Measurements from ENCODE around the gene ADAMTS10. TPM values are rescaled to one million over a fixed set of nuclear protein-coding genes. Genes with fewer than 3 reads are reported as not detected.

ADAMTS10 gene
- total RNA-seq, 1 donor from 2014 or later, result 58.7 TPM

DNA sequence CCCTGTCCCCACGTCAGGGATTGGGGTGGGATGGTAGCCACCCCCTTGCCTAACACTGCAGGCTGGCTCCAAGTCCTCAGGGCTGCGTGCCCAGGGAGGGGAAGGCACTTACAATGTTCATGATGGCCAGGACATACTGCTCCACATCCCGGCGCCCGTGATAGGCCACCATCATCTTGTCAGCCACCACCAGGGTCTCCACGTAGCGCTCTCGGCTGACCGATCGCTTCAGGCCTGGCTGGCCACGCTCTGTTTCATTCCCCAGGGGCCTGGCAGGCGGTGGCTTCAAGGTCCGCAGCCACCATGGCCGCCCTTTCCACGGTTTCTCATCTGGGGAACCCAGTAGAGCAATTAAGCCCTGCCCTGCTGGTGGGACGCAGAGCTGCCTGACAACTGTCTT is 9.7 kb downstream of the ADAMTS10 start:
- Mint-ChIP-seq H3K4me3 (ENCODE audit: unreplicated experiment) (no peak overlapping the region), H3K4me1 (ENCODE audit: unreplicated experiment) (no peaks in the 10 kb centered on the region), H3K27me3 (ENCODE audit: unreplicated experiment) (peaks cover 6% of the 10 kb centered on the region), H3K27ac (ENCODE audit: unreplicated experiment) (no peak overlapping the region), H3K36me3 (ENCODE audit: low read depth, unreplicated experiment) (peaks cover 45% of the 10 kb centered on the region), H3K9me3 (ENCODE audit: unreplicated experiment) (no peaks in the 10 kb centered on the region)
- TF ChIP-seq, protein P1, sequence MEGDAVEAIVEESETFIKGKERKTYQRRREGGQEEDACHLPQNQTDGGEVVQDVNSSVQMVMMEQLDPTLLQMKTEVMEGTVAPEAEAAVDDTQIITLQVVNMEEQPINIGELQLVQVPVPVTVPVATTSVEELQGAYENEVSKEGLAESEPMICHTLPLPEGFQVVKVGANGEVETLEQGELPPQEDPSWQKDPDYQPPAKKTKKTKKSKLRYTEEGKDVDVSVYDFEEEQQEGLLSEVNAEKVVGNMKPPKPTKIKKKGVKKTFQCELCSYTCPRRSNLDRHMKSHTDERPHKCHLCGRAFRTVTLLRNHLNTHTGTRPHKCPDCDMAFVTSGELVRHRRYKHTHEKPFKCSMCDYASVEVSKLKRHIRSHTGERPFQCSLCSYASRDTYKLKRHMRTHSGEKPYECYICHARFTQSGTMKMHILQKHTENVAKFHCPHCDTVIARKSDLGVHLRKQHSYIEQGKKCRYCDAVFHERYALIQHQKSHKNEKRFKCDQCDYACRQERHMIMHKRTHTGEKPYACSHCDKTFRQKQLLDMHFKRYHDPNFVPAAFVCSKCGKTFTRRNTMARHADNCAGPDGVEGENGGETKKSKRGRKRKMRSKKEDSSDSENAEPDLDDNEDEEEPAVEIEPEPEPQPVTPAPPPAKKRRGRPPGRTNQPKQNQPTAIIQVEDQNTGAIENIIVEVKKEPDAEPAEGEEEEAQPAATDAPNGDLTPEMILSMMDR (IDR thresholded peaks at IDR 0.05; ENCODE audit: unreplicated experiment), result no peak
- no peak for DNase-seq (ENCODE audit: low spot score)

DNA sequence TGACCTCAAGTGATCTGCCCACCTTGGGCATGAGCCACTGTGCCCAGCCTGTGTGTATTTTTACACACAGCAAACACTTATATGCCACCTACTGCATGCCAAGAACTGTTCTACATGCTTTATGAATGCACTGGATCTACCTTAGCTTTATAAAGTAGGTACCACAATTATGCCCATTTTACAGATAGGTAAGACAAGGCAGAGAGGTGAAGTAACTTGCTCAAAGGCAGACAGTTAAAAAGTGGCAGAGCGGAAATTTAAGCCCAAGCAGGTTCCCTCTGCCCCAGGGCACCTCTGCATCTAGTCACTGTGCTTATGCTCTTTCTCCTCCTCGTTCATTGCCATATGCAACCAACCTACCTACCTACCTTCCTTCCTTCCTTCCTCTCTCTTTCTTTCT is 10.5 kb downstream of the ADAMTS10 start:
- Mint-ChIP-seq H3K36me3 (ENCODE audit: low read depth, unreplicated experiment) (peaks cover 48% of the 10 kb centered on the region), H3K4me3 (ENCODE audit: unreplicated experiment) (no peak overlapping the region), H3K4me1 (ENCODE audit: unreplicated experiment) (peaks cover 2% of the 10 kb centered on the region), H3K9me3 (ENCODE audit: unreplicated experiment) (no peaks in the 10 kb centered on the region), H3K27me3 (ENCODE audit: unreplicated experiment) (peaks cover 6% of the 10 kb centered on the region), H3K27ac (ENCODE audit: unreplicated experiment) (no peak overlapping the region)
- no peak for DNase-seq (ENCODE audit: low spot score)
- TF ChIP-seq, protein P1 (IDR thresholded peaks at IDR 0.05; ENCODE audit: unreplicated experiment), result no peak

DNA sequence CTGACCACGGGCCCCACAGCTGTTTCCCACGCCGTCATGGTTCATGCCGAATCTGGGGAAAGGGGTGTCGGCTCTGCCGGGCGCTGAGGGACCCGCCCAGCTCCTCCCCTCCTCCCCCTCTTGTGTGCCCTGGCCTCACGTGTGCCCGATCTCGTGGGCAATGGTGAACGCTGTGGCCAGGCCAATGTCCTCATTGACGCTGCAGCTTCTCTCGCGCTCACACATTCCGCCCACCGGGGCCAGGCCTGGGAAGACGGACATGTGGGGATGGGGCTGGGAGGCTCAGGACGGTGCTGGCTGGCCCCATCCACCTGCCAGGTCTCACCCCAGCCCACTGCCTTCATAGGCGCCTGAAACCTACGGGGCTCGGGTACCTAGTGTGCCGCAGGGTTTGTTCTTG is 14.3 kb downstream of the ADAMTS10 start:
- H3K36me3 Mint-ChIP-seq (ENCODE audit: low read depth, unreplicated experiment), result peaks cover 40% of the 10 kb centered on the region
- H3K4me3 Mint-ChIP-seq (ENCODE audit: unreplicated experiment), result no peak overlapping the region
- H3K27me3 Mint-ChIP-seq (ENCODE audit: unreplicated experiment), result peaks cover 15% of the 10 kb centered on the region
- H3K4me1 Mint-ChIP-seq (ENCODE audit: unreplicated experiment), result peaks cover 16% of the 10 kb centered on the region
- DNase-seq (ENCODE audit: low spot score), result no peak
- no peak overlapping the region for H3K27ac Mint-ChIP-seq (ENCODE audit: unreplicated experiment)
- TF ChIP-seq, protein P1 (IDR thresholded peaks at IDR 0.05; ENCODE audit: unreplicated experiment), result no peak
- H3K9me3 Mint-ChIP-seq (ENCODE audit: unreplicated experiment), result peaks cover 8% of the 10 kb centered on the region

DNA sequence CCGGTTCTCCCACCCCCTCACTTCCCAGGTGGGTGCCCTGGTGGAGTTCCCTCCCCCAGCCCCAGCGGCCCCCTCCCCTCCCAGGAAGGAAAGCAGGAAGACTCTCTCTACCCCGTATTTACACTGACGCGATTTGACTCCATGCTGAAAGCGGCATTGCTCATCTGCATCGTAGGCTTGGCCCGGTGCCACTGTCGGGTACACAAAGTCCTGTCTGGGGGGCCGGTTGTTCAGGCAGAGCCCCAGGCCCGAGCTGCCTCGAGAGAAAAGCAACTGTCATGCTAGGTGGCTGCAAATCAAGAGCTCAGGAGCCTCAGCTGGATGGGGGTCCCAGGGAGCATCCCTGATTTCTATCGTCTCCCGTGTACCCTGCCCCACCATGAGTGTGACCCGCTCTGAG is 14.9 kb downstream of the ADAMTS10 start:
- peaks cover 16% of the 10 kb centered on the region for H3K4me1 Mint-ChIP-seq (ENCODE audit: unreplicated experiment)
- DNase-seq (ENCODE audit: low spot score), result no peak
- H3K27me3 Mint-ChIP-seq (ENCODE audit: unreplicated experiment), result peaks cover 15% of the 10 kb centered on the region
- TF ChIP-seq, protein P1 (IDR thresholded peaks at IDR 0.05; ENCODE audit: unreplicated experiment), result no peak
- H3K36me3 Mint-ChIP-seq (ENCODE audit: low read depth, unreplicated experiment), result peaks cover 39% of the 10 kb centered on the region
- H3K27ac Mint-ChIP-seq (ENCODE audit: unreplicated experiment), result no peak overlapping the region
- H3K9me3 Mint-ChIP-seq (ENCODE audit: unreplicated experiment), result peaks cover 8% of the 10 kb centered on the region
- H3K4me3 Mint-ChIP-seq (ENCODE audit: unreplicated experiment), result peak overlapping the region; percentile 80

DNA sequence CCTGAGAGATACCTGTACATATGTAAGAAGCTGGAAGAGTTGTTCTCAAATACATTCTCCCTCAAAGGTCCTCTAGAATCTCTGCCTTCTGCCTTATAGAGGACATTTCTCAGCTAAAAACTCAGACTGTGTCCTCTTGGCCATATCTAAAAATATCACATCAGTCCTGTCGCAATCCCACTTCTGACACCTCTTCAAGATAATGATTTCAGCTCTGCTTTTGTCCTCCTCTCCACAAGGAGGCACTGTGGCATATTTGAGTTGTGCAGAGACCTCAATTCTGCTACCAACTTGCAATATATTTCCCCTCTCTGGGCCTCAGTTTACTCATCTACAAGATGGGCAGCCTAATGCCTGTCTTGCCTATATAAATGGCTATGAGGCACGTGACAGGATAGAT is 16.6 kb downstream of the ADAMTS10 start:
- TF ChIP-seq, protein P1 (IDR thresholded peaks at IDR 0.05; ENCODE audit: unreplicated experiment), result peak; percentile 37
- Mint-ChIP-seq H3K4me1 (ENCODE audit: unreplicated experiment) (peaks cover 16% of the 10 kb centered on the region), H3K4me3 (ENCODE audit: unreplicated experiment) (peak overlapping the region; percentile 78), H3K36me3 (ENCODE audit: low read depth, unreplicated experiment) (peaks cover 34% of the 10 kb centered on the region), H3K27me3 (ENCODE audit: unreplicated experiment) (peaks cover 14% of the 10 kb centered on the region), H3K27ac (ENCODE audit: unreplicated experiment) (peak overlapping the region; percentile 54), H3K9me3 (ENCODE audit: unreplicated experiment) (peaks cover 8% of the 10 kb centered on the region)
- no peak for DNase-seq (ENCODE audit: low spot score)
